ENCODE data around the gene ALPI.

Gene ALPI

GRCh38 chr2:232457121-232458011 is 1.4 kb downstream of the ALPI start:
- DNase-seq: peak in 1 of 10 donors; percentile 23
- intact Hi-C loops (cut with DNase I): no loop called here

- intact Hi-C loops (cut with DNase I): no loop called here
- DNase-seq: peak in 1 of 10 donors; percentile 25
Measured at GRCh38 chr2:232458051-232458660, 2.2 kb downstream of the ALPI start.

- peak in 2 of 10 donors; percentile 20 to 81 for DNase-seq
- intact Hi-C loops (cut with DNase I): no loop called here
Measured at GRCh38 chr2:232458661-232459418, 2.9 kb downstream of the ALPI start.

GRCh38 chr2:232459419-232460035 is 3.6 kb downstream of the ALPI start:
- no peak for DNase-seq
- intact Hi-C loops (cut with DNase I): no loop called here

- no peak for DNase-seq
- intact Hi-C loops (cut with DNase I): no loop called here
Measured at GRCh38 chr2:232460171-232460570, 4.2 kb downstream of the ALPI start.

- DNase-seq: peak in 1 of 10 donors; percentile 81
- intact Hi-C loops (cut with DNase I): no loop called here
Measured at GRCh38 chr2:232463701-232464543, 8.0 kb downstream of the ALPI start.

- intact Hi-C loops (cut with DNase I): no loop called here
- peak in 2 of 10 donors; percentile 16 to 46 for DNase-seq
Measured at GRCh38 chr2:232464544-232464885, 8.6 kb downstream of the ALPI start.

- intact Hi-C loops (cut with DNase I): no loop called here
- DNase-seq: peak in 1 of 10 donors; percentile 29
Measured at GRCh38 chr2:232465061-232465460, 9.1 kb downstream of the ALPI start.

- intact Hi-C loops (cut with DNase I): no loop called here
Measured at GRCh38 chr2:232466221-232466620, 10.3 kb downstream of the ALPI start.

GRCh38 chr2:232473467-232473890 is 17.5 kb downstream of the ALPI start:
- intact Hi-C loops (cut with DNase I): no loop called here
- no peak for DNase-seq

More at GRCh38 chr2:232466221-232466620, 10.3 kb downstream of the ALPI start:
- no peak for DNase-seq

- intact Hi-C loops (cut with DNase I): no loop called here
- DNase-seq: no peak
Measured at GRCh38 chr2:232476045-232476444, 20.1 kb downstream of the ALPI start.

GRCh38 chr2:232476791-232477190 is 20.8 kb downstream of the ALPI start:
- peak in 1 of 10 donors; percentile 67 for DNase-seq
- intact Hi-C loops (cut with DNase I): no loop called here

- intact Hi-C loops (cut with DNase I): no loop called here
- DNase-seq: peak in 4 of 10 donors; percentile 4 to 59 (median 30)
Measured at GRCh38 chr2:232477751-232478510, 22.0 kb downstream of the ALPI start.

- peak in 3 of 10 donors; percentile 24 to 78 (median 68) for DNase-seq
- intact Hi-C loops (cut with DNase I): no loop called here
Measured at GRCh38 chr2:232478571-232479340, 22.8 kb downstream of the ALPI start.

GRCh38 chr2:232479341-232480200 is 23.6 kb downstream of the ALPI start:
- peak in 3 of 10 donors; percentile 18 to 80 (median 66) for DNase-seq
- intact Hi-C loops (cut with DNase I): no loop called here

GRCh38 chr2:232480201-232481190 is 24.5 kb downstream of the ALPI start:
- DNase-seq: peak in 3 of 10 donors; percentile 17 to 79 (median 67)
- intact Hi-C loops (cut with DNase I): no loop called here
